HG02642 (cell line): ENCODE measurements around the gene DDX4.
"Not testable (repeated sequence)": the region's sequence is repeated elsewhere in the genome, so short reads cannot be mapped to it uniquely, and the experiment has no call there.

Source experiments
- ATAC-seq: cut with Tn5 transposase; IDR thresholded peaks from one replicate; pipeline ENCODE4 v1.9.1; 2021; ENCODE audit warnings: mild to moderate bottlenecking; ENCODE audit not compliant: unreplicated experiment, poor library complexity

Gene DDX4

GRCh38 chr5:55720188-55720703 is 17.6 kb upstream of the DDX4 start:
- no peak for ATAC-seq

DNA sequence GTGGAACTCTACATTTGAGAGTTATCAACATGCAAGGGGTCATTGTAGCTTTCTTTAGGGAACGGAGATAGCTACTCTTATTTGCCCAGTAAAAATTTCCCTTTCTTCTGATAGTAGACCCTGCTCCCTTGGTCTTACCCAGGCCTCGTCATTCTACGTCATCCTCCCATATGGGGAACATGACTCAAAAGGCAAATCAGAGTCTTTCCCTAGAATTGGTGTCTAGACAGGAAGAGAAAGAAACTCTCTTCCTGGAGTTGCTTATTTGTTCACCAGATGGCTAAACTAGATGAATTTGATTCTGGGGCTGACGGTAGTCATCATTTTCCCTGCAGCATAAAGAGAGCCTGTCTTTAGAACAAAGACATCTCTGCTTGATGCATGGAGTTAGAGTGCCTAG is 13.6 kb upstream of the DDX4 start:
- ATAC-seq, result no peak

GRCh38 chr5:55731848-55732247 is 6.0 kb upstream of the DDX4 start:
- ATAC-seq, result no peak

GRCh38 chr5:55732585-55732984 is 5.3 kb upstream of the DDX4 start:
- no peak for ATAC-seq

- no peak for ATAC-seq
These were observed 3.2 kb upstream of the DDX4 start for GRCh38 chr5:55734658-55735057.

- no peak for ATAC-seq
These were observed 4.9 kb downstream of the DDX4 start for GRCh38 chr5:55742778-55743177.

GRCh38 chr5:55747778-55748318 is 10.0 kb downstream of the DDX4 start:
- no peak for ATAC-seq

- no peak for ATAC-seq
These were observed 11.5 kb downstream of the DDX4 start for GRCh38 chr5:55749387-55749786.

- no peak for ATAC-seq
These were observed 12.2 kb downstream of the DDX4 start for GRCh38 chr5:55750063-55750462.

DNA sequence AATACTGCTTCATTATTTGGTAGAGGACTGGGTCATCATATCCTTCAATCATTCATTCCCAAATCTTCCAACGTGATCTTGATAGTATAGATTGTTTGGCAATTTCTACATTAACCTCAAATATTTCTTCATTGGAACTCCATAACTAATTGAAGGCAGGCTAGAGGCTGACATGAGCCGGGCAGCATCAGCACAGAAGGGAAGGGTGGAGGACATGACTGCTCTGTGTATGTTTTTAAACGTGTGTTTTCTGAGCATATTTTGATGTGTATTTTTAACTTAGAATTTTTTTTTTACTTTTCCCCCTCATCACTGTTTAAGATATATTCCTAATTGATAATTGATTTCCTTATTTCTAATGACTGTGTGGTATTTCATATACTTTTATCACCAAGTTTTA is 12.6 kb downstream of the DDX4 start:
- ATAC-seq, result no peak

- ATAC-seq, result no peak
These were observed 20.4 kb downstream of the DDX4 start for GRCh38 chr5:55758231-55758630.

DNA sequence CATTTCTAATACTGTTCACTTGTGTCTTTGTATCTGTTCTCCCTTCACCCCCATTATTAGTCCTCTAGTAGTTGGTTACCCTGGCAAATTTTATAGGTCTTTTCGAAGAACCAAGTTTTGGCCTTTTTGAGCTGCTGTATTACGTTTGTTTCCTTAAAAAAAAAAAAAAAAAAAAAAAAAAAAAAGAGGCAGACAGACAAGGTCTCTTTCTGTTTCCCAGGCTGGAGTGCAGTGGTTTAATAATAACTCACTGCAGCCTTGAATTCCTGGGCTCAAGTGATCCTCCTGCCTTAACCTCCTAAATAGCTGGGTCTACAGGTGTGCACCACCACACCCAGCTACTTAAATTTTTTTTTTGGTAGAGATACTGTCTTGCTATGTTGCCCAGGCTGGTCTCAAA is 20.9 kb downstream of the DDX4 start:
- no peak for ATAC-seq

GRCh38 chr5:55761721-55762120 is 23.9 kb downstream of the DDX4 start:
- ATAC-seq, result not testable (repeated sequence)

DNA sequence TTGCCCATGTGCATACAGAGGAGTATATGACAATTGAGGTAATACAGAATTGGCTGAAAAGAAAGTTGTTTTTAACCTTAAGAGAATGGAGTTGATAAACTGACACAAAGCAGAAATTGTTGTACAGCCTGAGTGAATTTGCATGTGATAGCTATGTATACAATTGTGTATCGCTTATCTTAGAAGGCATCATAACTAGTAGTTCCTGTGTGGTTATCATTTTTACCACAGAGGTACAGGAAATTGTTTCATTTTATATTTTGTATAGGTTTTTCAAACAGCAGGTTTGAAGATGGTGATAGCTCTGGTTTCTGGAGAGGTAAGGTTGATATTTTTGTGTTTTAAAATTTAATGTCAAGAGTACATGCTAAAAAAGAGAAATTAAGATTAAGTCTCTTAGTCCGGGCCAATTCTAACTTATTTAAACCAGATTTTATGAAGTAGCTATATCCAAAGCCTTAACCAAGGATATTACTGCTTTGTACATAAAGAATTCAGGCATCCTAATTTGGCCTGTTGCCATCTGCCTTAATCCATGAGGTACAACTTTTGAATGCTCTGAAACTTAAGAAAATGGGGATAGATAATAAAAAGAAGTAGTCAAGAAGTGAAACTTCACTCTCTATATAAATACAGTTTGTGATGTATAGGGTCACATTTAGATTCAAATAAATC is 26.0 kb downstream of the DDX4 start:
- ATAC-seq, result no peak

- ATAC-seq, result no peak
These were observed 30.4 kb downstream of the DDX4 start for GRCh38 chr5:55768279-55768678.

GRCh38 chr5:55771175-55771655 is 33.4 kb downstream of the DDX4 start:
- peak; percentile 77 for ATAC-seq

GRCh38 chr5:55773057-55773456 is 35.2 kb downstream of the DDX4 start:
- ATAC-seq, result no peak

DNA sequence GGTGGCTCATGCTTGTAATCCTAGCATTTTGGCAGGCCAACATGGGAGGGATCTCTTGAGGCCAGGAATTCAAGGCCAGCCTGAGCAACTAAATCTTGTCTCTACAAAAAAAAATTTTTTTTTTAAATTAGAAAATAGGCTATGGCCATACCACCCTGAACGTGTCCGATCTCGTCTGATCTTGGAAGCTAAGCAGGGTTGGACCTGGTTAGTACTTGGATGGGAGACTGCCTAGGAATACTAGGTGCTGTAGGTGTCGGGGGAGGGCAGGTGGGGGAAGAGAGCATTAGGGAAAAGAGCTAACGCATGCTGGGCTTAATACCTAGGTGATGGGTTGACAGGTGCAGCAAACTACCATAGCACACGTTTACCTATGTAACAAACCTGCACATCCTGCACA is 39.5 kb downstream of the DDX4 start:
- no peak for ATAC-seq

DNA sequence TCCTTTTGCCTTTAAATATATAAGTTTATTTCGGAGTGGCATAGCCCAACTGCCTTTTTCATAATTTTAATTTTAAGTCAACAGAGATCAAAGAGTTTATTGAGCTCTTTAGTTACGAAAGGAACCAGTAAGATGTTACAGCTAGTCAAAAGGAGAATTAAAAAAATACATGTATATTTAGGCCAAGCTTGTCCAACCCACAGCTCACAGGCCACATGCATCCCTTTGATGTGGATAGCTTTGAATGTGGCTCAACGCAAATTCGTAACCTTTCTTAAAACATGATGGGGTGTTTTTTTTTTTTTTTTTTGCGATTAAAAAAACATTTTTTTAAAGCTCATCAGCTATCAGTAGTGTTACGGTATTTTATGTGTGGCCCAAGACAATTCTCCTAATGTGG is 63.1 kb downstream of the DDX4 start:
- ATAC-seq, result no peak

- not testable (repeated sequence) for ATAC-seq
These were observed 71.0 kb downstream of the DDX4 start for GRCh38 chr5:55808814-55809213.

DNA sequence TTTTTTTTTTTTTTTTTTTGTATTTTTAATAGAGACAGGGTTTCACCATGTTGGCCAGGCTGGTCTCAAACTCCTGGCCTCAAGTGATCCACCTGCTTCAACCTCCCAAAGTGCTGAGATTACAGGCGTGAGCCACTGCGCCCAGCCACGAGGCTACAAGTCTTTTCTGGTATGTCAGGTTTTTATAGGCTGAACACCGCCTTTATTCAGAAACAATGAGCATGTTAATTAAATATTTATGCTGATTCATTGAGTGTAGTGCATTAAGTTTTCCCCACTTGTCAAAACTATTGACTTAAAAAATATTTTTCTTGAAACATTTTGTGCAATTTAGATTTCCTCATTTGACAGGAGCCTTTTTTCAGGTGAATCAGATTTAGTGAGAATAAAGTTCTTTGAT is 78.1 kb downstream of the DDX4 start:
- ATAC-seq, result not testable (repeated sequence)

DNA sequence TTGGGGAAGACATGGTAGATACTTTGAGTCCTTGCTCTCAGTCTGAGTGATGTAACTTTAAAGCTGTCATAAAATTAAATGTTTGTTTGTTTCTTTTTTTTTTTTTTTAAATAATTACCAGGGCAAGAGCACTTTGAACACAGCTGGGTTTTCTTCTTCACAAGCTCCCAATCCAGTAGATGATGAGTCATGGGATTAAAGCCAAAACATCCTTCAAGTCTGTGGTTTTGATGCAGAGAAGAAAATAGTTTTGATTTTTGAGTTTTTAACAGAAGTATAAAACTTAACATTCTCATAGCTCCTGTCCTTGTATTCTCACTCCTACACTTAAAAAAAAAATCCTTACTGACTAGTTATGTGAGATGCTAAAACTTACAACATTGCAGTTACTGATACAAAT is 78.5 kb downstream of the DDX4 start:
- ATAC-seq, result no peak
